Activated naive CD4-positive, alpha-beta T cell treated with anti-CD3 and anti-CD28 coated beads, Interleukin-2, amount 50 U/mL, for 72 hours (primary cell): ENCODE data around the gene IGSF5. TPM values are rescaled to one million over a fixed set of nuclear protein-coding genes. Genes with fewer than 3 reads are reported as not detected.

Source experiments
- ATAC-seq, 2 donors: fragments of 150-1000 bp; cut with Tn5 transposase; 2 replicates each; pipeline ENCODE4 v1.10.0; 2021; ENCODE audit warnings: mild to moderate bottlenecking in 2 of 2, moderate library complexity in 2 of 2
- DNase-seq, 2 donors: peaks; one replicate each; pipeline ENCODE4 v3.0.0; 2021 to 2022; ENCODE audit warnings: low spot score in 2 of 2
- H3K27ac Mint-ChIP-seq, 2 donors: one replicate each; pipeline ENCODE4 v1.8.0; 2022; ENCODE audit warnings: mild to moderate bottlenecking in 2 of 2, mixed read lengths in 2 of 2
- H3K36me3 Mint-ChIP-seq, 2 donors: one replicate each; pipeline ENCODE4 v1.8.0; 2022; ENCODE audit warnings: mixed read lengths in 2 of 2
- H3K9me3 Mint-ChIP-seq, 2 donors: one replicate each; pipeline ENCODE4 v1.8.0; 2022; ENCODE audit warnings: mixed read lengths in 2 of 2
- total RNA-seq, 2 donors: library from RNA; stranded (reverse); gene quantifications; one replicate each; pipeline ENCODE4 v1.2.3, GENCODE V29; 2022

IGSF5 gene
- total RNA-seq, 2 donors from 2014 or later: not detected

GRCh38 chr21:39843916-39844315, 98.9 kb downstream of the IGSF5 start:
- DNase-seq (no peak), ATAC-seq (no peak)
- peaks cover 0 to 2% of the 10 kb centered on the region in 2 donors for H3K9me3 Mint-ChIP-seq
- no peak overlapping the region for H3K27ac Mint-ChIP-seq
- H3K36me3 Mint-ChIP-seq: no peaks in the 10 kb centered on the region

- Mint-ChIP-seq H3K36me3 (no peaks in the 10 kb centered on the region), H3K9me3 (no peaks in the 10 kb centered on the region), H3K27ac (no peak overlapping the region)
- ATAC-seq (no peak), DNase-seq (no peak)
Measured at GRCh38 chr21:39845571-39846130, 100.7 kb downstream of the IGSF5 start.

GRCh38 chr21:39847877-39848276, 102.9 kb downstream of the IGSF5 start:
- no peaks in the 10 kb centered on the region for H3K9me3 Mint-ChIP-seq
- ATAC-seq (no peak), DNase-seq (no peak)
- no peaks in the 10 kb centered on the region for H3K36me3 Mint-ChIP-seq
- H3K27ac Mint-ChIP-seq: no peak overlapping the region

GRCh38 chr21:39849014-39849655, 104.2 kb downstream of the IGSF5 start:
- no peaks in the 10 kb centered on the region for H3K36me3 Mint-ChIP-seq
- DNase-seq (no peak), ATAC-seq (no peak)
- no peak overlapping the region for H3K27ac Mint-ChIP-seq
- H3K9me3 Mint-ChIP-seq: peaks cover 3% of the 10 kb centered on the region in 2 donors

GRCh38 chr21:39850333-39850732, 105.3 kb downstream of the IGSF5 start:
- Mint-ChIP-seq H3K36me3 (no peaks in the 10 kb centered on the region), H3K27ac (no peak overlapping the region), H3K9me3 (peaks cover 4% of the 10 kb centered on the region in 2 donors)
- ATAC-seq (no peak), DNase-seq (no peak)

- no peaks in the 10 kb centered on the region for H3K36me3 Mint-ChIP-seq
- H3K9me3 Mint-ChIP-seq: peaks cover 4% of the 10 kb centered on the region in 2 donors
- DNase-seq (no peak), ATAC-seq (no peak)
- H3K27ac Mint-ChIP-seq: no peak overlapping the region
Measured at GRCh38 chr21:39851002-39851618, 106.1 kb downstream of the IGSF5 start.

Other genes starting within 250 kb of the IGSF5 start
- gene B3GALT5, start 132.2 kb upstream of the IGSF5 start, total RNA-seq: under 1 TPM; 0.02 TPM
- gene PCP4, start 122.3 kb downstream of the IGSF5 start, total RNA-seq: not detected